IPS-18a (cell line): ENCODE measurements around the gene TSPAN12.
"Not testable (repeated sequence)": the region's sequence is repeated elsewhere in the genome, so short reads cannot be mapped to it uniquely, and the experiment has no call there.

Experiments used
- H3K27ac ChIP-seq: one replicate; pipeline ENCODE4 v1.5.1; 2013; ENCODE audit warnings: low read length
- H3K27me3 ChIP-seq: one replicate; pipeline ENCODE4 v1.6.1; 2013; ENCODE audit warnings: mild to moderate bottlenecking, low read length; ENCODE audit not compliant: control insufficient read depth, insufficient read depth
- H3K36me3 ChIP-seq: one replicate; pipeline ENCODE4 v1.6.1; 2013; ENCODE audit warnings: low read depth, low read length; ENCODE audit not compliant: control insufficient read depth
- H3K4me1 ChIP-seq: one replicate; pipeline ENCODE4 v1.6.1; 2013; ENCODE audit warnings: low read depth, low read length; ENCODE audit not compliant: control insufficient read depth
- H3K4me3 ChIP-seq: one replicate; pipeline ENCODE4 v1.5.1; 2013; ENCODE audit warnings: low read length
- H3K9ac ChIP-seq: one replicate; pipeline ENCODE4 v1.6.1; 2013; ENCODE audit warnings: mild to moderate bottlenecking, low read length, moderate library complexity
- H3K9me3 ChIP-seq: one replicate; pipeline ENCODE4 v1.6.1; 2013; ENCODE audit warnings: low read depth, low read length; ENCODE audit not compliant: control insufficient read depth

TSPAN12 gene

GRCh38 chr7:120780451-120780850 lies 77.5 kb downstream of the TSPAN12 start:
- H3K9me3 ChIP-seq, H3K27ac ChIP-seq, H3K9ac ChIP-seq, H3K36me3 ChIP-seq, H3K4me3 ChIP-seq, H3K27me3 ChIP-seq: not testable (repeated sequence)
- H3K4me1 ChIP-seq = peaks cover 10% of the 10 kb centered on the region

DNA sequence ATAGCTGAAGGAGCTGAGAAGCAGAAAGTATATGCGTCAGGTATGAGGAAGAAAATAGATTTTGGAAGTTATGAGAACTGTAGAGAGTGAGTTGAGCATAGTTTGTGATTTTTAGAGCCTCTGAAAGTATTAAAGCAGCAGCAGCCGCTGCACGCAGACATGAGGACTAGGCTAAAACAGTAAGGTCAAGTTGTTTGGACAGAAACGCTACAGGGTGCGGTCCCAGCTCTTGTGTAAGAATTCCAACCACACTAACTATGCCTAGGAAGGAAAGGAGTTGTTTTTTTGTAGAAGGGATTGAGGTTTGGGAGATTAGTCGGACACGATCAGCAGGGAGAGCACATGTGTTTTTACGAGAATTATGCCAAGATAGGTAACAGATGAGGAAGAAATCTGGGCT lies 78.9 kb downstream of the TSPAN12 start:
- H3K36me3 ChIP-seq, H3K9ac ChIP-seq, H3K4me3 ChIP-seq, H3K27me3 ChIP-seq, H3K27ac ChIP-seq, H3K9me3 ChIP-seq, H3K4me1 ChIP-seq: not testable (repeated sequence)

DNA sequence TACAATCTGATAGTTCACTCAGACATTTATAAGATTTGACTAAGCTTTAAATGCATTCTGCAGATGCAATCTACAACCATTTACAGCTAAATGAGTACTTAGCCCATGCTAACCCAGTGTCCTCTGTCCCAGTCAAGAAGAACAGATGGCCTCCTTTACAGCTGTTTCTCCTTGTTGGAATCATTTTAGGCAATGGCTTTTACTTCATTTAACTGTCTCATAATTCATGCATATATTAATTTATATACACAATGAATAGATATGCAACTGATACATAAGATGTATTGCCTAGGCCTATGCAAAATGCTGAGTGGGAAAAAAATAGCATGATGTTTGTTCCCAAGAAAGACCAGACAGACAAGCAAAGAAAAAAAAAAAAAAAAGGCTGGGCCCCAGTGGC lies 82.2 kb downstream of the TSPAN12 start:
- H3K27me3 ChIP-seq = no peaks in the 10 kb centered on the region
- H3K27ac ChIP-seq = no peak overlapping the region

DNA sequence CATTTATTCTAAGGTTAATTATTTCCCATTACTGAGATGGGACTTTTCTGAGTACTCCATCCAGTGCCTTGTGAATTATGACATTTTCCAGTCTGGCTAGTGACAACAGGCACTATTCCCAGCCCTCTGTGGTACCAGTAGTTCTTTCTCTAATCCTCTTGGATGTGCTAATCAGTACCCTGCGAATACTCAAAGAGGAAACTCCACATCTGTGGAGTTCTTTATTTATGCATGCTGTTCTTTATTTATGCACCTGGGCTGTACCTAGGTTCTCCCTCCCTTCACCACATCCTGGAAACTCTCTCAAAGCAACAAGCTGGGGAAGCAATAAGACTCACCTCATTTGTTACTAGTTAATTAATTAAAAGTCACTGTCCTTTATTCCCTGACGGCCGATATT lies 83.5 kb downstream of the TSPAN12 start:
- peaks cover 2% of the 10 kb centered on the region for H3K4me1 ChIP-seq
- no peaks in the 10 kb centered on the region for H3K27me3 ChIP-seq
- no peaks in the 10 kb centered on the region for H3K36me3 ChIP-seq
- H3K9me3 ChIP-seq = no peaks in the 10 kb centered on the region
- H3K9ac ChIP-seq = no peak overlapping the region
- H3K4me3 ChIP-seq = no peak overlapping the region
- no peak overlapping the region for H3K27ac ChIP-seq

More for the DNA sequence above, 82.2 kb downstream of the TSPAN12 start:
- Histone ChIP-seq H3K4me3 (no peak overlapping the region), H3K4me1 (peaks cover 2% of the 10 kb centered on the region), H3K36me3 (no peaks in the 10 kb centered on the region), H3K9ac (no peak overlapping the region), H3K9me3 (no peaks in the 10 kb centered on the region)

- Histone ChIP-seq H3K27me3 (no peaks in the 10 kb centered on the region), H3K9ac (no peak overlapping the region), H3K4me3 (no peak overlapping the region), H3K27ac (no peak overlapping the region), H3K36me3 (no peaks in the 10 kb centered on the region), H3K4me1 (peaks cover 2% of the 10 kb centered on the region), H3K9me3 (no peaks in the 10 kb centered on the region)
Observed at GRCh38 chr7:120770206-120770605, 87.7 kb downstream of the TSPAN12 start.

DNA sequence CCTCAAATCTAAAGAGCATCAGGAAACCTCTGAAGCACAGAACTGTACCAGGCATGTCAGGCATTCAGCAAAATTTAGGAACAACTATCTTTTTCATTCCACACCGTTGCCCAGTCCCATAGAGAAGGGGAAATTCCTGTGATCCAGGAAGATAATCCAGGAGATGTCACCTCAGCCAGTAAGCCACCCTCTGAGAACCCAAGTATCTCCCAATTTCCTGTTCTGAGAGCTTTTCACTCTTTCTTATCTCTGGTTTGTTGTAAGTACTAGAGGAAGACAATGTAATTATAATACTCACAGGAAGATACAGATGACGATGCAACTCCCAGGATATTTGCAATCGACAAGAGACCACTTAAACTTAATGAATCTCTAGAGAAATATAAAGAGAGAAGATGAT lies 97.1 kb downstream of the TSPAN12 start:
- Histone ChIP-seq H3K27me3 (no peaks in the 10 kb centered on the region), H3K4me1 (no peaks in the 10 kb centered on the region), H3K4me3 (no peak overlapping the region), H3K9ac (no peak overlapping the region), H3K27ac (no peak overlapping the region), H3K36me3 (no peaks in the 10 kb centered on the region), H3K9me3 (no peaks in the 10 kb centered on the region)

DNA sequence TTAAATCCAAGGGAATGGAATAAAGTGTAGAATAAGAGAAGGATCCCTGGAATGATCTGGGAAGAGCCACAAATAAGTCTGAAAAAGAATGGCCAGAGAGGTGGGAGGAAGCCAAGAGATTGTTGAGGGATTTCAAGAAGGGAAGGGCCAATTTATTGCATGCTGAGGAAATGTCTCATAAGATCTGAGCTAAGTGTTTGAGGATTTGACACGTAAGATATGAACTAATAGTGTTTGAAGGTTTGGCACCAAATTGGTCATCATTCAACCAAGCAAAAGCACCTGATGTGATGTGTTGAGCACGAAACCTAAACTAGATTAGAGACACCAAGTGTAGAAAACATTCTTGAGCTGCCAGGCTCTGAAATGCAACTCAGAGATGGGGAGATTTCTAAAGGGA lies 97.9 kb downstream of the TSPAN12 start:
- Histone ChIP-seq H3K27me3 (no peaks in the 10 kb centered on the region), H3K36me3 (no peaks in the 10 kb centered on the region), H3K4me3 (no peak overlapping the region), H3K9me3 (no peaks in the 10 kb centered on the region), H3K4me1 (no peaks in the 10 kb centered on the region), H3K27ac (no peak overlapping the region), H3K9ac (no peak overlapping the region)

DNA sequence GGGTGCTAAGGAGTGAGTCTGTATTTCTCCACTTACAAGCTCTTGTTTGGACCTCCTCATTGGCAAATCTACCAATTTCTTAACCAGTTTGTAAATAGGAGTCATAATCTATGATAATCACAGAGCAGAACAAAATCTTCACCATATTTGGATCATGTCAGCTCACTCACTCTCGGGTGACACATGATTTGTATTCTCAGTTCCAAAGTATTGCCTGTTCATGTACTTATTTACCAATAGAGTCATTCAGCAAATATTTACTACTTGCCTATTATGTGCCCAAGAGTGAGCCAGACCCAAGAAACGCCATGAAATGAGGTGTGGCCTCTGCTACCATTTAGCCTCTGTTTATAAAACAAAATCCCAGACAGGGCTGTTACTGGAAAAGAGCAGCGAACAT lies 114.8 kb downstream of the TSPAN12 start:
- peaks cover 41% of the 10 kb centered on the region for H3K4me1 ChIP-seq
- no peaks in the 10 kb centered on the region for H3K36me3 ChIP-seq
- H3K9me3 ChIP-seq = no peaks in the 10 kb centered on the region
- H3K27ac ChIP-seq = no peak overlapping the region
- H3K27me3 ChIP-seq = no peaks in the 10 kb centered on the region
- H3K9ac ChIP-seq = no peak overlapping the region
- no peak overlapping the region for H3K4me3 ChIP-seq

DNA sequence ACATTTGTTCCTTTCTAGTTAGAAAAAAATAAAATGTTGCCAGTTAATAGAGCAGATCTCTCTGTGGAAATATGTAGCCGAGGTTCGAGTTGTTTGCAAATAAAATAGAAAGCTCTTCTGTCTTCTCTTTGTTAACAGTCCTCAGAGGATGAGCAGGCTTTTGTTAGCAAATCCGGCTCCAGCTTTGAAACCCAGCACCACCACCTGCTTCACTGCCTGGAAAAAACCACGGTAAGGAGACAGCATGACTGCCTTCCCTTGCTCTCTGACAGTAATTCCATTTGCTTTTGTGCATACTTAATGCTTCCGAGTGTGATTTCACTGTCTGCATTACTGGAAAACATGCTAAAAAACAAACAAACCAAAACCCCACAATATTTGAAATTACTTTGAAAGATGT lies 115.6 kb downstream of the TSPAN12 start:
- peak overlapping the region; percentile 62 for H3K27ac ChIP-seq
- H3K27me3 ChIP-seq = no peaks in the 10 kb centered on the region
- H3K36me3 ChIP-seq = no peaks in the 10 kb centered on the region
- H3K4me3 ChIP-seq = peak overlapping the region; percentile 18
- peak overlapping the region; percentile 36 for H3K9ac ChIP-seq
- no peaks in the 10 kb centered on the region for H3K9me3 ChIP-seq
- H3K4me1 ChIP-seq = peaks cover 41% of the 10 kb centered on the region

DNA sequence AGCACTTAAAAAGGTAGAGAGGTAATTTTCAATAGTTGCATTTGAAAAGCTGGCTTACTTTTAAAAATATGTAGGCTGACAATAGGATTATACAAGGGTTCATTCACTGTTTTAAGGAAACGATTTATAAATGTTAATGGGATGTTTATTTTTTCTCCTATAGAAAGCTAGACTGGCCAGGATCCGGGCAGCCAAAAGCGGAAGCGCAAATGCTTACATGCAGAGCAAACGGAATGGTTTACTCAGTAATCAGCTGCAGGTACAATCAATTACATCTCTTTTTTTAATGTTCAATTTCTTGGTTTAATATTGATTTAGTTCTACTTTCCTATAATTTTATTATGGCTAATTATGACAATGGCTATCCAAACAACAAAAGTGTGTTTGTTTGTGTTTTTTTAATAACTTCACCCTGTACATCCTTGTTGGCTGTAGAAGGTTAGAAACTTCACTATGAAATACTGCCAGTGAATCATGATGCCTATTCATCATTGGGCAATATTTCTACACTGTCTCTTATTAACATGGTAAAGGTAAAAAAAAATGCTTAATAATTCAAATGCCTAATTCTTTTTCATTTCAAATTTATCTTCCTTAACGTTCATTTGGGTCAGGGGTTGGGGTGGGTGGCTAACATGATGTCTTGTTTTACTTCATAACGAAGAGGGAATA lies 116.4 kb downstream of the TSPAN12 start:
- no peaks in the 10 kb centered on the region for H3K36me3 ChIP-seq
- H3K27me3 ChIP-seq = no peaks in the 10 kb centered on the region
- no peaks in the 10 kb centered on the region for H3K9me3 ChIP-seq
- peak overlapping the region; percentile 36 for H3K9ac ChIP-seq
- H3K27ac ChIP-seq = no peak overlapping the region
- H3K4me1 ChIP-seq = peaks cover 41% of the 10 kb centered on the region
- no peak overlapping the region for H3K4me3 ChIP-seq

- H3K4me3 ChIP-seq = no peak overlapping the region
- no peaks in the 10 kb centered on the region for H3K27me3 ChIP-seq
- H3K4me1 ChIP-seq = peaks cover 41% of the 10 kb centered on the region
- H3K9ac ChIP-seq = no peak overlapping the region
- H3K36me3 ChIP-seq = no peaks in the 10 kb centered on the region
- H3K27ac ChIP-seq = no peak overlapping the region
- H3K9me3 ChIP-seq = no peaks in the 10 kb centered on the region
Observed at GRCh38 chr7:120740348-120740747, 117.6 kb downstream of the TSPAN12 start.

GRCh38 chr7:120738816-120739215 lies 119.1 kb downstream of the TSPAN12 start:
- H3K4me3 ChIP-seq = no peak overlapping the region
- H3K27me3 ChIP-seq = no peaks in the 10 kb centered on the region
- no peak overlapping the region for H3K27ac ChIP-seq
- H3K9ac ChIP-seq = no peak overlapping the region
- H3K9me3 ChIP-seq = no peaks in the 10 kb centered on the region
- peaks cover 41% of the 10 kb centered on the region for H3K4me1 ChIP-seq
- no peaks in the 10 kb centered on the region for H3K36me3 ChIP-seq
